Left ventricle myocardium superior (tissue), 1 donor: Measurements from ENCODE around the gene WSB1. TPM values are rescaled to one million over a fixed set of nuclear protein-coding genes. Genes with fewer than 3 reads are reported as not detected.
A peak's percentile ranks its signal among the peaks of the same experiment; 100 is the strongest.
"Not testable (repeated sequence)": the region's sequence is repeated elsewhere in the genome, so short reads cannot be mapped to it uniquely, and the experiment has no call there.

Experiments
- ATAC-seq: fragments of 200-7000 bp; cut with Tn5 transposase; one replicate; pipeline ENCODE4 v1.9.1; 2020; ENCODE audit warnings: mild to moderate bottlenecking, moderate library complexity
- DNase-seq: peaks from one replicate; pipeline ENCODE4 v3.0.0-alpha.2; 2020
- intact Hi-C: fragments of 100-400 bp; cut with micrococcal nuclease; formaldehyde crosslinking; loops from one replicate; pipeline ENCODE4 v1.11.0; 2022
- total RNA-seq: library from RNA; stranded (reverse); fragmentation: NEBNext Ultra II Directional; extraction: Animal tissue kit (Norgen Biotek cat#: 25700); gene quantifications from one replicate; pipeline ENCODE4 v1.2.1, GENCODE V29; 2021
- donor health status: DM: no; HTN: yes; CAD: no; lungs with severe emphysema.

Gene WSB1
- total RNA-seq, 1 donor from 2014 or later, result 47.9 TPM

- intact Hi-C loops, result no loop called here
- DNase-seq (no peak), ATAC-seq (no peak)
These were observed 24.7 kb upstream of the WSB1 start for GRCh38 chr17:27269201-27269600.

DNA sequence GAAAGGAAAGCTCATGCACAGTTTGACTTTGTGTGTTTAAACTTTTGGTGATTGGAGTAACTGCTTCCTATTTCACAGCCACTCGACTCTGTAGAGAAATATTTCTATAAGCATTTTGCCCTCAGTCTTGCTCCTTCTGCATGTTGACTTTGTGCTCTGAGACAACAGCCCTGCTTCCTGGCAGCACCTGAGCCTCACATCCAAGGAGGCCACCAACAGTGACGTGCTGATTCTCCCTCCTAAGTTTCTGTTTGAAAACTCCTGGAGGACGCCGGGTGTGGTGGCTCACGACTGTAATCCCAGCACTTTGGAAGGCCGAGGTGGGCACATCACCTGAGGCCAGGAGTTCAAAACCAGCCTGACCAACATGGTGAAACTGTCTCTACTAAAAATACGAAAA is 23.9 kb upstream of the WSB1 start:
- intact Hi-C loops, result no loop called here
- DNase-seq (no peak), ATAC-seq (no peak)

GRCh38 chr17:27276653-27277156 is 17.2 kb upstream of the WSB1 start:
- ATAC-seq, result no peak

GRCh38 chr17:27279132-27279531 is 14.8 kb upstream of the WSB1 start:
- intact Hi-C loops, DNase-seq, ATAC-seq: not testable (repeated sequence)

More at GRCh38 chr17:27276653-27277156, 17.2 kb upstream of the WSB1 start:
- intact Hi-C loops, result no loop called here
- DNase-seq, result no peak

- intact Hi-C loops, result no loop called here
- ATAC-seq (no peak), DNase-seq (no peak)
These were observed 13.4 kb upstream of the WSB1 start for GRCh38 chr17:27280527-27280926.

- intact Hi-C loops, result no loop called here
- DNase-seq (no peak), ATAC-seq (no peak)
These were observed 12.5 kb upstream of the WSB1 start for GRCh38 chr17:27281438-27281837.

DNA sequence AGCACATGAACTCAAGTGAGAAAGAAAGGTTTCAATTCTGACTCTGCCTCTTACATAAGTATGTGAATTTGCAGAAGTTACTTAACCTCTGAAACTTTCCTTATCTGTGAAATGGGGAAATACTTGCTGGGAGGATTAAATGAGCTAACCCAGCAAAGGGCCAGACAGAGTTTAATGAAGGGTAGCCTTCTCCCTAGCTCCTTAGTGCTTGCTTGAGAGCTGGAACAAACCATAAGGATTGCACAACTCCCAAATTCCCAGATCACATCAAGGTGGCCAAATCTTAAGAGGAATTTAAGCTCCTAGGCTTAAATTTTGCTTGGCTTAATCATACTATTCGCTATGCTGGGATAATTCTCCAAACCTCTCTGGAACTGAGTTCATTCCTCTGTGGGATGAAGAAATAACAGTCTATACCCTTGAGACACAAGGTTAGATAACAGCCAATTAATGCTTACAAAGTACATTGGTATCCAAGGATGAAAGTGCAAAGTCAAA is 11.8 kb upstream of the WSB1 start:
- peak; percentile 95 for ATAC-seq
- DNase-seq, result no peak
- intact Hi-C loops, result no loop called here

- no peak for DNase-seq
- intact Hi-C loops, result no loop called here
- no peak for ATAC-seq
These were observed 10.9 kb upstream of the WSB1 start for GRCh38 chr17:27283060-27283459.

GRCh38 chr17:27283751-27284150 is 10.2 kb upstream of the WSB1 start:
- intact Hi-C loops, result no loop called here
- ATAC-seq (no peak), DNase-seq (no peak)

DNA sequence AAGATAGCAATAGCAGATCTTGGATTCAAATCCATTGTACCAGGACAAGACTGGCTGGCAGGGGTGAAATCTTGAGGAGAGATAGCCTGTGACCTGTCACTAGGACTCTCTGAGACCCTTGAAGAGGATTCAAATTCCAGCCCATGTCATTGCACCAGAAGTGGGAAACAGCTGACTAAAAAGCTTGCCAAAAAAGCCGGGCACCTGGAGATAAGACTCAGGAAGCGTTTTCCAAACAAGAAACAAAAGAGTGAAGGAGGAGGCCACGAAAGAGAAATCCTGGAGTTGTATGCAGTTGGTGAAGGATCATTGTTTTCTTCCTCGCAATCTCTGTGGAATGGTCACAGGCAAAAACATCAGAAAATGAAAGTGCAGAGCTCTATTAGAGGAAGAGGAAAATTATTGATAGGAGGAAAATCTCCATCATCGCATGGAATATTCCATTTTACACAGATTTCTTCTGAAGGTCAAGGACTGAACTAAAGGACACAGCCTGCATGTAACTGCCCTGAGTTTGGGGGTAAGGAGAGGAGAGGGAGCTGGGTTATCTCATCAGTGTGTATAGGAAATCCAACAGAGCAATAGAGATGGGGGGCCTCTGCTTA is 9.0 kb upstream of the WSB1 start:
- ATAC-seq, result no peak
- intact Hi-C loops, result no loop called here

DNA sequence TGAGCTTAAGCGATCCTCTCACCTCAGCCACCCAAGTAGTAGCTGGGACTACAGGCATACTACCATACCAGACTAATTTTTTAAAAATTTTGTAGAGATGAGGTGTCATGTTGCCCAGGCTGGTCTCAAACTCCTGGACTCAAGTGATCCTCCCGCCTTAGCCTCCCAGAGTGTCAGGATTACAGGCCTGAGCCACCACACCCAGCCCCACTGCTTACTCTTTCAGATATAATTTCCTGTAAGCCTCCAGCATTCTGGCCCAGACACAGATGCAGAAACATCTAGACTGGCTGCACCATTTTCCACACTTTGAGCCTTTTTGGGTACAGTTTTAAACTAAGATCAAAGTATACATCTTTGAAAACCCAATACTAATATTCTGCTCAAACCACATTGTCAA is 8.4 kb upstream of the WSB1 start:
- no peak for DNase-seq
- no peak for ATAC-seq
- intact Hi-C loops, result no loop called here

More for the DNA sequence above, 9.0 kb upstream of the WSB1 start:
- DNase-seq, result no peak

- no peak for ATAC-seq
- intact Hi-C loops, result no loop called here
- DNase-seq, result no peak
These were observed 5.7 kb upstream of the WSB1 start for GRCh38 chr17:27288183-27288582.

GRCh38 chr17:27289856-27290255 is 4.1 kb upstream of the WSB1 start:
- intact Hi-C loops, result no loop called here
- DNase-seq (no peak), ATAC-seq (no peak)

DNA sequence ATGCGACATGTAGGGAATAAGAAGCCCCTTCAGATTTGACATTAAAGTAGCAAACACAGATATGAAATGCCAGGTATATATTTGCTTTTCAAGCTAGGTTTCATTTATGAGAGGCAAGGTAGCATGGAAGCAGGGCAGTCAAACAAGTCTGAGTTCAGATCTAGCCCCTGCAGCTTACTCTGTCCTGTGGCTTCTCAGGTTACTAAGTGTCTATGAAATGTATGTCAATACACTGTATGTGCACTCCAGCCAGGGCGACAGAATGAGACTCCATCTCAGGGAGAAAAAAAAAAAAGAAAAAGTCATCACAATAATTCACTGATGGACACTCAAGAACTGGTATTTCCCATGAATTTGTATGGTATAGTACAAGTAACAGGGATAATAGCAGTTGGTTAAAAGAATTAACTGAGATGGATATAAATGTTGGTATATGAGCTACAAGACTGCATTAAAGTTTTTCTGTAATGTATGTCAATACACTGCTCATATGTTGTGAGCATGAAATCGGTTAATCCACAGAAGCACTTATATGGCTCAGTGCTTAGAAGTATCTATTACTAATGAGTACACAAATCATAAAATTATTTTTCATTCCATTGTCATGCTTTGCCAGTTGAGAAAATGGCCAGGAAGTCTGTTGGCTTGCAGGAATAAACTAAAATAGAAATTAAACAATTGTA is 2.9 kb upstream of the WSB1 start:
- ATAC-seq (no peak), DNase-seq (no peak)
- intact Hi-C loops, result no loop called here

GRCh38 chr17:27293359-27293897 is 486 bp upstream of the WSB1 start:
- intact Hi-C loops, result no loop called here
- DNase-seq, result peak; percentile 46
- ATAC-seq, result no peak

DNA sequence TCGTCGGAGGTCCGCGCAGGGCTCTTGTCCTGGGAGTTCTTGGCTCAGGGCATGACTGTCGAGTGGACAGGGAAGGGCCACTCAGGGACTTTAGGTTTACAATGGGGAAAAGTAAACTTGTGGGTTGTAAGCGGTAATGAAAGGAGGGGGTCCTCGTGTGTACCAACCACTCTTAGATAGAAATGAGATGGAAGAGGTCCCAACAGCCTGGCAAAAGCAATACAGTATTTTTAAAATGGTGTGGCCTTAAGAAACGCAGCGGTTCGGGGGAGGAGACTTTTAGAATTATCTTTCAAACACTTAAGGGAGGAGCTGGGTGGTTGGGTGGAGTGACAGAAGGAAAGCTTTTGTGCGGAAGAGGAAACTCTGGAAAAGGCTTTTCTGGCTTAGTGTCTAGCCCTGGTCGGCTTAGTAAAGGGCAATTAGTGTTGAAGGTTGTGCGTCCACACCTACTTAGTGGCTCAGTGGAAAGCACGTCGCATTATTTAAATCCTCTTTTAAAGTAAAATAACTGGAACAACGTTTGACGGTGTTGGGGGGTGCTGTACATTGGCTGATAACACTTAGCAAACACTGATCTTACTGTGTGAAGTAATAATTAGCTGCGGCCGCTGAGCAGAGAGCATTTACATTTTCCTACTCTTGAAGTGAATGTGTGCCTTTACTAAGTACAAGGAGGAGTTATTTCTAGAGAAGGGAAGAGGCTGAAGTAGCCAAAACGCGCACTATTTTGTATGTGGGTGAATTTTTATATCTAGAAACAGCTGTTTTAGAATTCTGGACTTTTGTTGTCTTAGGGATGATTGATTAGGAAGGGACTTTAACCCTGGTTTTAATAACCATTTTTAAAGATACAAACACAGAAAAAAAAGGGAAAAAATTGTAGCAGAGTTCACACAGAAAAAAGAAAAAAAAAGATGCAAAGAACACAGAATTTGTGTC is 1.0 kb downstream of the WSB1 start:
- intact Hi-C loops, result no loop called here
- no peak for DNase-seq
- ATAC-seq, result peak; percentile 72

DNA sequence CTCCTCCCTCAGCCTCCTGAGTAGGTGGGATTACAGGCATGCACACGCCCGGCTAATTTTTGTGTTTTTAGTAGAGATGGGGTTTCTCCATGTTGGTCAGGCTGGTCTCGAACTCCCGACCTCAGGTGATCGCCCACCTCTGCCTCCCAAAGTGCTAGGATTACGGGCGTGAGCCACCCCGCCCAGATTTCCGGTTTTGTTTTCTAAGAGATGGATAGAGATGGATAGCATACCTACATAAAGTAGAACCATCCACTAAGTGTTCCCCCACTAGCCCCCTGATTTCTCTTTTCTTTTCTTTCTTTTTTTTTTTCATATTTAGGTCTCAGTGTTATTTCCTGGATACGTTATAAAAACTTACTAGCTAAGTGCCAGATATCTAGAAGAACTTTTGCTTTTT is 2.0 kb downstream of the WSB1 start:
- ATAC-seq (no peak), DNase-seq (no peak)
- intact Hi-C loops, result no loop called here

GRCh38 chr17:27296428-27296979 is 2.6 kb downstream of the WSB1 start:
- no peak for DNase-seq
- intact Hi-C loops, result no loop called here
- ATAC-seq, result no peak

DNA sequence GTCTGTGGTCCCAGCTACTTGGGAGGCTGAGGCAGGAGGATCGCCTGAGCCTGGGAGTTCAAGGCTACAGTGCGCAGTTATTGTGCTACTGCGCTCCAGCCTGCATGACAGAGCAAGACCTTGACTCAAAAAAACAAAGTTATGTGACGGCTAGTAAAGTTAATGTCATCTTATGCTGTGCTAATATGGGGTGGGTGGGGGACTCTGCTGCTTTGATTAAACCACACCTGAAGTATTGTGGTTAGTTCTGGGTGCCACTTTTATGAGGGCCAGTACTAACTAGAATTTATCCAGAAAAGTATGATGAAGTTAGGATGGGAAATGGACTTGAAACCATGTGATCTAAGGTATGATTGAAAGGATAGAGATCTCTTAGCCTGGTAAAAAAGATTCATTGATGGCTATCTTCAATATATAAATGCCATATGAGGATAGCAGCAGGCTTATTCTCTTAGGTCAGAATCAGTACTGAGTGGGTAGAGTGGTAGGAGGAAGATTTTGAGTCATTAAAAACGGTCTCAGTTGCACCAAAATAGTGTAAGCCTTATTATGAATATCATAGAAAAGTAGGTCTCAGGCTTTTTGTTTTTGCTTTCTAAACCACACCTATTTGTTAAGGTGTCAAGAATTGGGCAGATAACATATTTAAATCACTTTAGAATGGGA is 5.6 kb downstream of the WSB1 start:
- intact Hi-C loops, result no loop called here
- no peak for ATAC-seq
- DNase-seq, result no peak
